Ectodermal cell (in vitro differentiated cells): ENCODE measurements around the gene ADAM21.
"Not testable (repeated sequence)": the region's sequence is repeated elsewhere in the genome, so short reads cannot be mapped to it uniquely, and the experiment has no call there.

Experiments
- H3K27ac ChIP-seq: 2 replicates; pipeline ENCODE4 v1.7.0; 2013; ENCODE audit warnings: mild to moderate bottlenecking, low read depth, low read length; ENCODE audit not compliant: insufficient read depth, poor library complexity, severe bottlenecking
- H3K27me3 ChIP-seq: 2 replicates; pipeline ENCODE4 v1.7.0; 2013; ENCODE audit warnings: mild to moderate bottlenecking, low read length; ENCODE audit not compliant: insufficient read depth, control insufficient read depth, poor library complexity, severe bottlenecking
- H3K36me3 ChIP-seq: one replicate; pipeline ENCODE4 v1.7.0; 2013; ENCODE audit warnings: low read length; ENCODE audit not compliant: control insufficient read depth, insufficient read depth
- H3K4me1 ChIP-seq: one replicate; pipeline ENCODE4 v1.7.0; 2013; ENCODE audit warnings: low read length; ENCODE audit not compliant: control insufficient read depth, insufficient read depth
- H3K4me3 ChIP-seq: 2 replicates; pipeline ENCODE4 v1.7.0; 2013; ENCODE audit warnings: low read depth, low read length, control low read depth; ENCODE audit not compliant: insufficient read depth
- H3K9me3 ChIP-seq: 2 replicates; pipeline ENCODE4 v1.7.0; 2013; ENCODE audit warnings: mild to moderate bottlenecking, low read length, moderate library complexity; ENCODE audit not compliant: control insufficient read depth
- WGBS, 2 experiments: methylation state at CpG; one replicate each; pipeline ENCODE4 v1.1.7; 2013; ENCODE audit warnings: missing lambda C conversion rate in 2 of 2; 5-methylcytosine and 5-hydroxymethylcytosine counted together

The ADAM21 gene

GRCh38 chr14:70426555-70426954 is 25.4 kb upstream of the ADAM21 start:
- not testable (repeated sequence) for H3K4me3 ChIP-seq, H3K36me3 ChIP-seq, H3K27me3 ChIP-seq, H3K4me1 ChIP-seq, H3K27ac ChIP-seq, H3K9me3 ChIP-seq
- 72 to 75% methylated on average over 3 of the region's 4 CpGs for WGBS, 2 experiments

GRCh38 chr14:70436867-70437266 is 15.1 kb upstream of the ADAM21 start:
- no peak overlapping the region for H3K27ac ChIP-seq
- WGBS, 2 experiments = 64 to 67% methylated on average over 2 of the region's 4 CpGs
- H3K36me3 ChIP-seq = no peaks in the 10 kb centered on the region
- no peak overlapping the region for H3K4me3 ChIP-seq
- peaks cover 2% of the 10 kb centered on the region for H3K9me3 ChIP-seq
- H3K4me1 ChIP-seq = no peaks in the 10 kb centered on the region
- no peaks in the 10 kb centered on the region for H3K27me3 ChIP-seq

- Histone ChIP-seq H3K27ac (no peak overlapping the region), H3K4me1 (no peaks in the 10 kb centered on the region), H3K27me3 (no peaks in the 10 kb centered on the region), H3K36me3 (peaks cover 3% of the 10 kb centered on the region), H3K9me3 (peaks cover 4% of the 10 kb centered on the region), H3K4me3 (no peak overlapping the region)
- WGBS, 2 experiments = 79 to 86% methylated on average over 3 of the region's 3 CpGs
Observed at GRCh38 chr14:70441641-70442040, 10.3 kb upstream of the ADAM21 start.

- 90 to 93% methylated on average over 4 of the region's 4 CpGs for WGBS, 2 experiments
- no peaks in the 10 kb centered on the region for H3K4me1 ChIP-seq
- H3K4me3 ChIP-seq = no peak overlapping the region
- H3K27ac ChIP-seq = no peak overlapping the region
- peaks cover 4% of the 10 kb centered on the region for H3K9me3 ChIP-seq
- no peaks in the 10 kb centered on the region for H3K27me3 ChIP-seq
- peaks cover 3% of the 10 kb centered on the region for H3K36me3 ChIP-seq
Observed at GRCh38 chr14:70442750-70443149, 9.2 kb upstream of the ADAM21 start.

- WGBS, 2 experiments = 90% methylated on average over 4 of the region's 4 CpGs
- Histone ChIP-seq H3K4me3 (no peak overlapping the region), H3K4me1 (no peaks in the 10 kb centered on the region), H3K36me3 (peaks cover 3% of the 10 kb centered on the region), H3K27me3 (no peaks in the 10 kb centered on the region), H3K9me3 (no peaks in the 10 kb centered on the region), H3K27ac (no peak overlapping the region)
Observed at GRCh38 chr14:70448633-70449340, 3.2 kb upstream of the ADAM21 start.

- Histone ChIP-seq H3K27me3 (no peaks in the 10 kb centered on the region), H3K4me1 (no peaks in the 10 kb centered on the region), H3K9me3 (no peaks in the 10 kb centered on the region), H3K27ac (no peak overlapping the region), H3K36me3 (no peaks in the 10 kb centered on the region), H3K4me3 (no peak overlapping the region)
- WGBS, 2 experiments = 97 to 100% methylated on average over 1 of the region's 1 CpG
Observed at GRCh38 chr14:70454731-70455130, 2.8 kb downstream of the ADAM21 start.

- H3K4me3 ChIP-seq = no peak overlapping the region
- H3K36me3 ChIP-seq = no peaks in the 10 kb centered on the region
- H3K27ac ChIP-seq = no peak overlapping the region
- 94 to 99% methylated on average over 3 of the region's 3 CpGs for WGBS, 2 experiments
- no peaks in the 10 kb centered on the region for H3K9me3 ChIP-seq
- no peaks in the 10 kb centered on the region for H3K27me3 ChIP-seq
- no peaks in the 10 kb centered on the region for H3K4me1 ChIP-seq
Observed at GRCh38 chr14:70468731-70469130, 16.8 kb downstream of the ADAM21 start.

- H3K4me1 ChIP-seq, H3K27ac ChIP-seq: not testable (repeated sequence)
Observed at GRCh38 chr14:70470863-70471563, 19.0 kb downstream of the ADAM21 start.

GRCh38 chr14:70472253-70473159 is 20.5 kb downstream of the ADAM21 start:
- Histone ChIP-seq H3K27ac (no peak overlapping the region), H3K4me1 (no peaks in the 10 kb centered on the region), H3K36me3 (no peaks in the 10 kb centered on the region), H3K4me3 (no peak overlapping the region), H3K9me3 (no peaks in the 10 kb centered on the region), H3K27me3 (no peaks in the 10 kb centered on the region)
- 91 to 93% methylated on average over 4 of the region's 4 CpGs for WGBS, 2 experiments

More at GRCh38 chr14:70470863-70471563, 19.0 kb downstream of the ADAM21 start:
- WGBS, 2 experiments = 52 to 53% methylated on average over 7 to 8 of the region's 8 CpGs
- H3K36me3 ChIP-seq, H3K9me3 ChIP-seq, H3K4me3 ChIP-seq, H3K27me3 ChIP-seq: not testable (repeated sequence)

GRCh38 chr14:70473825-70474224 is 21.9 kb downstream of the ADAM21 start:
- Histone ChIP-seq H3K4me3 (no peak overlapping the region), H3K9me3 (no peaks in the 10 kb centered on the region), H3K36me3 (no peaks in the 10 kb centered on the region), H3K4me1 (no peaks in the 10 kb centered on the region), H3K27me3 (no peaks in the 10 kb centered on the region), H3K27ac (no peak overlapping the region)
- 88 to 98% methylated on average over 2 of the region's 2 CpGs for WGBS, 2 experiments
